GM23338 (cell line): Measurements from ENCODE around the gene CASP2. TPM values are rescaled to one million over a fixed set of nuclear protein-coding genes. Genes with fewer than 3 reads are reported as not detected.

Experiments used
- ATAC-seq: fragments of 200-7000 bp; cut with Tn5 transposase; 3 replicates; pipeline ENCODE4 v1.9.1; 2020
- DNase-seq: peaks from one replicate; pipeline ENCODE4 v3.0.0-alpha.2; 2015; ENCODE audit warnings: low spot score
- H2AFZ ChIP-seq: fragments of 200-600 bp; sonication (generic); 2 replicates; pipeline ENCODE4 v1.8.0; 2016; ENCODE audit warnings: antibody characterized with exemption, mild to moderate bottlenecking, moderate library complexity
- H3F3A ChIP-seq: fragments of 200-600 bp; sonication (generic); replicated peaks from 2 replicates; pipeline ENCODE4 v1.8.0; 2017; ENCODE audit warnings: antibody characterized with exemption, mixed run types, low read depth
- H3K27ac ChIP-seq: fragments of 200-600 bp; sonication (generic); 2 replicates; pipeline ENCODE4 v1.6.1; 2016; ENCODE audit warnings: low read depth
- H3K27me3 ChIP-seq: fragments of 200-600 bp; sonication (generic); 2 replicates; pipeline ENCODE4 v1.8.0; 2016; ENCODE audit warnings: mild to moderate bottlenecking, mixed run types, moderate library complexity; ENCODE audit not compliant: insufficient read depth
- H3K36me3 ChIP-seq: fragments of 200-600 bp; sonication (generic); 2 replicates; pipeline ENCODE4 v1.8.0; 2016; ENCODE audit warnings: mild to moderate bottlenecking; ENCODE audit not compliant: insufficient read depth
- H3K4me1 ChIP-seq: fragments of 200-600 bp; sonication (generic); 2 replicates; pipeline ENCODE4 v1.8.0; 2016; ENCODE audit warnings: mild to moderate bottlenecking, moderate library complexity; ENCODE audit not compliant: insufficient read depth
- H3K4me2 ChIP-seq: fragments of 200-600 bp; sonication (generic); 2 replicates; pipeline ENCODE4 v1.7.1; 2017; ENCODE audit warnings: mixed run types
- H3K4me3 ChIP-seq: fragments of 200-600 bp; sonication (generic); 2 replicates; pipeline ENCODE4 v1.6.1; 2016; ENCODE audit warnings: mixed run types
- H3K79me2 ChIP-seq: fragments of 200-600 bp; sonication (generic); replicated peaks from 2 replicates; pipeline ENCODE4 v1.8.0; 2017; ENCODE audit warnings: mild to moderate bottlenecking; ENCODE audit not compliant: insufficient read depth
- H3K9me2 ChIP-seq: fragments of 200-600 bp; sonication (generic); 2 replicates; pipeline ENCODE4 v1.8.0; 2017; ENCODE audit not compliant: insufficient read depth
- H4K20me1 ChIP-seq: fragments of 200-600 bp; sonication (generic); replicated peaks from 2 replicates; pipeline ENCODE4 v1.8.0; 2017; ENCODE audit warnings: mild to moderate bottlenecking; ENCODE audit not compliant: insufficient read depth
- H3K27ac Mint-ChIP-seq: 2 replicates; pipeline ENCODE4 v1.8.0; 2020; ENCODE audit warnings: inconsistent platforms, mild to moderate bottlenecking, moderate library complexity, mixed read lengths
- H3K27me3 Mint-ChIP-seq: 3 replicates; pipeline ENCODE4 v1.8.0; 2022; ENCODE audit warnings: low read depth, mild to moderate bottlenecking, moderate library complexity, mixed read lengths, inconsistent platforms; ENCODE audit not compliant: insufficient read depth, poor library complexity
- H3K36me3 Mint-ChIP-seq: 3 replicates; pipeline ENCODE4 v1.8.0; 2021; ENCODE audit warnings: low read depth, mild to moderate bottlenecking, inconsistent platforms, moderate library complexity, mixed read lengths
- H3K4me1 Mint-ChIP-seq: 3 replicates; pipeline ENCODE4 v1.8.0; 2020; ENCODE audit warnings: mild to moderate bottlenecking, inconsistent platforms, mixed read lengths
- H3K4me3 Mint-ChIP-seq: 3 replicates; pipeline ENCODE4 v1.8.0; 2021; ENCODE audit warnings: moderate library complexity, mild to moderate bottlenecking, inconsistent platforms, mixed read lengths
- H3K9me3 Mint-ChIP-seq: 3 replicates; pipeline ENCODE4 v1.8.0; 2020; ENCODE audit warnings: moderate library complexity, mild to moderate bottlenecking, inconsistent platforms, mixed read lengths
- CREB1 ChIP-seq: fragments of 250-450 bp; sonication (Bioruptor Pico); IDR thresholded peaks from 2 replicates; pipeline ENCODE4 v1.5.0; 2020; ENCODE audit warnings: low read depth, mild to moderate bottlenecking, moderate library complexity
- JUNB ChIP-seq: IDR thresholded peaks from one replicate; pipeline ENCODE4 v1.6.1; 2016; ENCODE audit warnings: antibody characterized with exemption; ENCODE audit not compliant: unreplicated experiment
- POLR2AphosphoS5 ChIP-seq: IDR thresholded peaks from 2 replicates; pipeline ENCODE4 v1.6.1; 2016; ENCODE audit warnings: antibody characterized with exemption, low read depth
- STAT1 ChIP-seq: IDR thresholded peaks from one replicate; pipeline ENCODE4 v1.6.1; 2016; ENCODE audit warnings: antibody characterized with exemption; ENCODE audit not compliant: unreplicated experiment
- polyA plus RNA-seq: library from polyadenylated mRNA; unstranded; fragments of >200 nt; fragmentation: Nextera tagmentation; extraction: Ambion mirVana; gene quantifications from 2 replicates; pipeline ENCODE4 v1.2.1, GENCODE V29; 2016
- total RNA-seq: library from RNA; depleted of rRNA; stranded (reverse); fragments of >200 nt; shearing (Covaris generic); gene quantifications from 2 replicates; pipeline ENCODE4 v1.2.3, GENCODE V29; 2014
- TF ChIP-seq, protein P1 (sequence below): fragments of 250-450 bp; sonication (Bioruptor Pico); IDR thresholded peaks from 2 replicates; pipeline ENCODE4 v1.5.0; 2020; ENCODE audit warnings: mild to moderate bottlenecking, moderate library complexity
- TF ChIP-seq, protein P2 (sequence below), 2 experiments: fragments of 200-600 bp in 1 of 2; sonication (generic) in 1 of 2; conservative IDR thresholded peaks; 2 replicates each; pipeline versions ENCODE4 v1.5.1 to v1.6.1; 2016 to 2017; ENCODE audit warnings: antibody characterized with exemption in 2 of 2, low read depth in 2 of 2, mild to moderate bottlenecking in 2 of 2, moderate library complexity in 1 of 2

Gene CASP2
- total and polyA plus RNA-seq, 2 experiments from 2014 or later = 17.7 to 21.8 TPM

DNA sequence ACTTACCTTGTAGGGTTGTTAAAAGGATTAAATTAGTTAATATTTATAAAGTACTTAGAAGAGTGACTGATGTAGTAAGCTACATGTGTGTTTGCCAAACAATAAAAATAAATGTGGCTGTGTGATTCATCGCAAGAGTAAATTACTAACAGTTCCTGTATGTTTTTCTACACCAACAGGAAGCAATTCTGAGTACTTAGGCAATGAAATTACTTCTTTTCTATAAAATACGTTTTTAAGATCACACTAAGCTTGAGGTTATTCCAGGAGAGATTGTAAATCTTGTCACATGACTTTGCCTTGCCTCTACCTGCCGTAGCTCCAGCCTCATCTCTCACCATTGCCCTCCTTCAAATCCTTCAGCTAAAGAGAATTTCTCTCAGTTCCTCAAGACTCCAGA is 43.0 kb upstream of the CASP2 start (continued):
- TF ChIP-seq, protein P1, sequence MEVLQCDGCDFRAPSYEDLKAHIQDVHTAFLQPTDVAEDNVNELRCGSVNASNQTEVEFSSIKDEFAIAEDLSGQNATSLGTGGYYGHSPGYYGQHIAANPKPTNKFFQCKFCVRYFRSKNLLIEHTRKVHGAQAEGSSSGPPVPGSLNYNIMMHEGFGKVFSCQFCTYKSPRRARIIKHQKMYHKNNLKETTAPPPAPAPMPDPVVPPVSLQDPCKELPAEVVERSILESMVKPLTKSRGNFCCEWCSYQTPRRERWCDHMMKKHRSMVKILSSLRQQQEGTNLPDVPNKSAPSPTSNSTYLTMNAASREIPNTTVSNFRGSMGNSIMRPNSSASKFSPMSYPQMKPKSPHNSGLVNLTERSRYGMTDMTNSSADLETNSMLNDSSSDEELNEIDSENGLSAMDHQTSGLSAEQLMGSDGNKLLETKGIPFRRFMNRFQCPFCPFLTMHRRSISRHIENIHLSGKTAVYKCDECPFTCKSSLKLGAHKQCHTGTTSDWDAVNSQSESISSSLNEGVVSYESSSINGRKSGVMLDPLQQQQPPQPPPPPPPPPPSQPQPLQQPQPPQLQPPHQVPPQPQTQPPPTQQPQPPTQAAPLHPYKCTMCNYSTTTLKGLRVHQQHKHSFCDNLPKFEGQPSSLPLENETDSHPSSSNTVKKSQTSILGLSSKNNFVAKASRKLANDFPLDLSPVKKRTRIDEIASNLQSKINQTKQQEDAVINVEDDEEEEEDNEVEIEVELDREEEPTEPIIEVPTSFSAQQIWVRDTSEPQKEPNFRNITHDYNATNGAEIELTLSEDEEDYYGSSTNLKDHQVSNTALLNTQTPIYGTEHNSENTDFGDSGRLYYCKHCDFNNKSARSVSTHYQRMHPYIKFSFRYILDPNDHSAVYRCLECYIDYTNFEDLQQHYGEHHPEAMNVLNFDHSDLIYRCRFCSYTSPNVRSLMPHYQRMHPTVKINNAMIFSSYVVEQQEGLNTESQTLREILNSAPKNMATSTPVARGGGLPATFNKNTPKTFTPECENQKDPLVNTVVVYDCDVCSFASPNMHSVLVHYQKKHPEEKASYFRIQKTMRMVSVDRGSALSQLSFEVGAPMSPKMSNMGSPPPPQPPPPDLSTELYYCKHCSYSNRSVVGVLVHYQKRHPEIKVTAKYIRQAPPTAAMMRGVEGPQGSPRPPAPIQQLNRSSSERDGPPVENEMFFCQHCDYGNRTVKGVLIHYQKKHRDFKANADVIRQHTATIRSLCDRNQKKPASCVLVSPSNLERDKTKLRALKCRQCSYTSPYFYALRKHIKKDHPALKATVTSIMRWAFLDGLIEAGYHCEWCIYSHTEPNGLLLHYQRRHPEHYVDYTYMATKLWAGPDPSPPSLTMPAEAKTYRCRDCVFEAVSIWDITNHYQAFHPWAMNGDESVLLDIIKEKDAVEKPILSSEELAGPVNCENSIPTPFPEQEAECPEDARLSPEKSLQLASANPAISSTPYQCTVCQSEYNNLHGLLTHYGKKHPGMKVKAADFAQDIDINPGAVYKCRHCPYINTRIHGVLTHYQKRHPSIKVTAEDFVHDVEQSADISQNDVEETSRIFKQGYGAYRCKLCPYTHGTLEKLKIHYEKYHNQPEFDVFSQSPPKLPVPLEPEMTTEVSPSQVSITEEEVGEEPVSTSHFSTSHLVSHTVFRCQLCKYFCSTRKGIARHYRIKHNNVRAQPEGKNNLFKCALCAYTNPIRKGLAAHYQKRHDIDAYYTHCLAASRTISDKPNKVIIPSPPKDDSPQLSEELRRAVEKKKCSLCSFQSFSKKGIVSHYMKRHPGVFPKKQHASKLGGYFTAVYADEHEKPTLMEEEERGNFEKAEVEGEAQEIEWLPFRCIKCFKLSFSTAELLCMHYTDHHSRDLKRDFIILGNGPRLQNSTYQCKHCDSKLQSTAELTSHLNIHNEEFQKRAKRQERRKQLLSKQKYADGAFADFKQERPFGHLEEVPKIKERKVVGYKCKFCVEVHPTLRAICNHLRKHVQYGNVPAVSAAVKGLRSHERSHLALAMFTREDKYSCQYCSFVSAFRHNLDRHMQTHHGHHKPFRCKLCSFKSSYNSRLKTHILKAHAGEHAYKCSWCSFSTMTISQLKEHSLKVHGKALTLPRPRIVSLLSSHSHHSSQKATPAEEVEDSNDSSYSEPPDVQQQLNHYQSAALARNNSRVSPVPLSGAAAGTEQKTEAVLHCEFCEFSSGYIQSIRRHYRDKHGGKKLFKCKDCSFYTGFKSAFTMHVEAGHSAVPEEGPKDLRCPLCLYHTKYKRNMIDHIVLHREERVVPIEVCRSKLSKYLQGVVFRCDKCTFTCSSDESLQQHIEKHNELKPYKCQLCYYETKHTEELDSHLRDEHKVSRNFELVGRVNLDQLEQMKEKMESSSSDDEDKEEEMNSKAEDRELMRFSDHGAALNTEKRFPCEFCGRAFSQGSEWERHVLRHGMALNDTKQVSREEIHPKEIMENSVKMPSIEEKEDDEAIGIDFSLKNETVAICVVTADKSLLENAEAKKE (CRISPR knock-in tag) = no peak
- no peak for TF ChIP-seq STAT1
- TF ChIP-seq JUNB = no peak
- TF ChIP-seq POLR2AphosphoS5 = no peak
- TF ChIP-seq CREB1 (CRISPR knock-in tag) = no peak

DNA sequence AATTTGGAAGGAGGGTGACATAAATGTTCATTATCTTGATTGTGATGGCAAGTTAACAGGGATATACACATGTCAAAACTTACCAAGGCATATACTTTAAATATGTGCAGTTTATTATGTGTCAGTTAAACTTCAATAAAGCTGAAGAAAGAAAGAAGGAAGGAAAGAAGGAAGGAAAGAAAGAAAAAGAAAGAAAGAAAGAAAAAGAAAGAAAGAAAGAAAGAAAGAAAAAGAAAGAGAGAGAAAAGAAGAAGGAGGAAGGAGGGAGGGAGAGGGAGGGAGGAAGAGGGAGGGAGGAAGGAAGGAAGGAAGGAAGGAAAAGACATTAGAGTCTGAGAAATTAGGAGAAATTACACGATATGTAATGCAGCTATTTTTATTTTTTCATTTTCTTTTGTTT is 40.8 kb upstream of the CASP2 start:
- H3K4me3 Mint-ChIP-seq = no peak overlapping the region
- H3K36me3 ChIP-seq = no peaks in the 10 kb centered on the region
- H3K27me3 ChIP-seq = no peaks in the 10 kb centered on the region
- H3K79me2 ChIP-seq = no peaks in the 10 kb centered on the region
- H3K27ac ChIP-seq = no peak overlapping the region
- no peaks in the 10 kb centered on the region for H3K27me3 Mint-ChIP-seq
- H3K9me3 Mint-ChIP-seq = no peaks in the 10 kb centered on the region
- no peaks in the 10 kb centered on the region for H4K20me1 ChIP-seq
- no peaks in the 10 kb centered on the region for H3K4me1 ChIP-seq
- H3K4me3 ChIP-seq = no peak overlapping the region
- H3F3A ChIP-seq = no peaks in the 10 kb centered on the region
- no peak overlapping the region for H3K27ac Mint-ChIP-seq
- no peak for ATAC-seq
- no peaks in the 10 kb centered on the region for H3K4me1 Mint-ChIP-seq
- H3K4me2 ChIP-seq = no peak overlapping the region
- no peak overlapping the region for H2AFZ ChIP-seq
- no peaks in the 10 kb centered on the region for H3K36me3 Mint-ChIP-seq
- DNase-seq = no peak
- no peaks in the 10 kb centered on the region for H3K9me2 ChIP-seq
- no peak for TF ChIP-seq STAT1
- TF ChIP-seq, protein P2, sequence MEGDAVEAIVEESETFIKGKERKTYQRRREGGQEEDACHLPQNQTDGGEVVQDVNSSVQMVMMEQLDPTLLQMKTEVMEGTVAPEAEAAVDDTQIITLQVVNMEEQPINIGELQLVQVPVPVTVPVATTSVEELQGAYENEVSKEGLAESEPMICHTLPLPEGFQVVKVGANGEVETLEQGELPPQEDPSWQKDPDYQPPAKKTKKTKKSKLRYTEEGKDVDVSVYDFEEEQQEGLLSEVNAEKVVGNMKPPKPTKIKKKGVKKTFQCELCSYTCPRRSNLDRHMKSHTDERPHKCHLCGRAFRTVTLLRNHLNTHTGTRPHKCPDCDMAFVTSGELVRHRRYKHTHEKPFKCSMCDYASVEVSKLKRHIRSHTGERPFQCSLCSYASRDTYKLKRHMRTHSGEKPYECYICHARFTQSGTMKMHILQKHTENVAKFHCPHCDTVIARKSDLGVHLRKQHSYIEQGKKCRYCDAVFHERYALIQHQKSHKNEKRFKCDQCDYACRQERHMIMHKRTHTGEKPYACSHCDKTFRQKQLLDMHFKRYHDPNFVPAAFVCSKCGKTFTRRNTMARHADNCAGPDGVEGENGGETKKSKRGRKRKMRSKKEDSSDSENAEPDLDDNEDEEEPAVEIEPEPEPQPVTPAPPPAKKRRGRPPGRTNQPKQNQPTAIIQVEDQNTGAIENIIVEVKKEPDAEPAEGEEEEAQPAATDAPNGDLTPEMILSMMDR (conservative IDR thresholded peaks at IDR 0.05; ENCODE audit: low read depth in 2 of 2) = no peak
- TF ChIP-seq, protein P1 (CRISPR knock-in tag) = no peak
- TF ChIP-seq POLR2AphosphoS5 = no peak
